Measurements from ENCODE around the gene APBB1.

- TF ChIP-seq CTCF (conservative IDR thresholded peaks at IDR 0.05) = no peak
- TF ChIP-seq EZH2 (IDR thresholded peaks at IDR 0.05; ENCODE audit: low read depth) = no peak
Measured at GRCh38 chr11:6354651-6355485, 64.0 kb downstream of the APBB1 start.
